ENCODE results near the gene EEF1AKMT1.

The EEF1AKMT1 gene

DNA sequence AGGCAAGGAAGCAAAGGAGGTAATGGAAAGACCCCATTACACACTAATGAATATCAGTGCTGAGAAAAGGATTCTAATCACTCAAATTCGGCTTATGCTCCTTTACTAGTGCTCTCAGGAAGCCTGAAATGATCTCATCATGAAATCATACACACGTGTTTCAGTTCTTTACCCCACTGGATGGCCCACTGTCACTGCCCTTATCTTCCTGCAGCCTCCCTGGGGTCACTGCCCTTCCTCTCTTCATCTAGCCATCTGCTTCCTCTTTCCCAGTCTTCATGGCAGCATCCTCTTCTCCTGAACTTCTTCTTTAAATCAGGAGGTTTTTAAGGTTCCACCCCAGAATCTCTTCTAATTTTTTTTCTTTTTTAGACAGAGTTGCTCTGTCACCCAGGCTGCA, 27.9 kb upstream of the EEF1AKMT1 start:
- TF ChIP-seq, protein P1, sequence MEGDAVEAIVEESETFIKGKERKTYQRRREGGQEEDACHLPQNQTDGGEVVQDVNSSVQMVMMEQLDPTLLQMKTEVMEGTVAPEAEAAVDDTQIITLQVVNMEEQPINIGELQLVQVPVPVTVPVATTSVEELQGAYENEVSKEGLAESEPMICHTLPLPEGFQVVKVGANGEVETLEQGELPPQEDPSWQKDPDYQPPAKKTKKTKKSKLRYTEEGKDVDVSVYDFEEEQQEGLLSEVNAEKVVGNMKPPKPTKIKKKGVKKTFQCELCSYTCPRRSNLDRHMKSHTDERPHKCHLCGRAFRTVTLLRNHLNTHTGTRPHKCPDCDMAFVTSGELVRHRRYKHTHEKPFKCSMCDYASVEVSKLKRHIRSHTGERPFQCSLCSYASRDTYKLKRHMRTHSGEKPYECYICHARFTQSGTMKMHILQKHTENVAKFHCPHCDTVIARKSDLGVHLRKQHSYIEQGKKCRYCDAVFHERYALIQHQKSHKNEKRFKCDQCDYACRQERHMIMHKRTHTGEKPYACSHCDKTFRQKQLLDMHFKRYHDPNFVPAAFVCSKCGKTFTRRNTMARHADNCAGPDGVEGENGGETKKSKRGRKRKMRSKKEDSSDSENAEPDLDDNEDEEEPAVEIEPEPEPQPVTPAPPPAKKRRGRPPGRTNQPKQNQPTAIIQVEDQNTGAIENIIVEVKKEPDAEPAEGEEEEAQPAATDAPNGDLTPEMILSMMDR (IDR thresholded peaks at IDR 0.05; ENCODE audit: insufficient read depth, low read length, poor library complexity, severe bottlenecking) = no peak
- Histone ChIP-seq H3K4me3 (replicated peaks; ENCODE audit: low read depth, low read length) (no peak overlapping the region), H3K36me3 (ENCODE audit: control insufficient read depth, insufficient read depth, low read length) (peaks cover 5% of the 10 kb centered on the region), H3K27me3 (replicated peaks; ENCODE audit: control insufficient read depth, insufficient read depth, low read length) (no peaks in the 10 kb centered on the region)
- DNase-seq (ENCODE audit: extremely low read depth, insufficient read length) = no peak

DNA sequence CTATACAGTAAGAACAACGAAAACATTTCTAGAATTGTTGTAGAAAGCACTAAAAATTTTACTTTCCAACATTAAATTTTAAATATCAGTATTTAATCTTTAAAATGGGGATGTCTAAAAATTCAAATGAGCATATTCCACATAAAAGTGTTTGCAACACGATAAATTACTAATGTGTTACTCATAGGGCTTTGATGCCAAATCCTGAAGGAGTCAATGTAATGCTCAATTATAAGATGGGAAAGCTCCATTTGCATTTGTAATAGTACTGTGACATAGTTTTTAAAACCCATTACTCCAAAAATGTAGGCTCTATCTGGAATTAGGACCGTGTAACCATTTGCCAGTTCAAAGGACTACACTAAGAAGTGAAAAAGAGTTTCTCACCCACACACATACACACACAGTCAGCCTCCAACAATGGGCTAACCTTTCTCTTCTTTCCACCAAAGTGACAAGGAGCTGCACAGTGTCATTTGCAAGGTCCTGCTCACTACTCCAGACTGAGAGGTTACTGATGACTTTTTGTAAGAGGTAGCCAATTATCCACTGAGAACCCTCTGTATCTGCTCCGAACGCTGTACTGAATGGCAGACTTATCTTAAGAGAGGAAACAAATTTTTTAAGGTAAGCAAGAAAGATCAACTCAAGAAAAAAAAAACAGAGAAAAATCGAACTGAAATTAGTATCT, 26.1 kb upstream of the EEF1AKMT1 start:
- no peaks in the 10 kb centered on the region for H3K27me3 ChIP-seq (replicated peaks; ENCODE audit: control insufficient read depth, insufficient read depth, low read length)
- peaks cover 10% of the 10 kb centered on the region for H3K36me3 ChIP-seq (ENCODE audit: control insufficient read depth, insufficient read depth, low read length)
- DNase-seq (ENCODE audit: extremely low read depth, insufficient read length) = no peak
- no peak overlapping the region for H3K4me3 ChIP-seq (replicated peaks; ENCODE audit: low read depth, low read length)
- TF ChIP-seq, protein P1 (IDR thresholded peaks at IDR 0.05; ENCODE audit: insufficient read depth, low read length, poor library complexity, severe bottlenecking) = no peak

- H3K36me3 ChIP-seq (ENCODE audit: control insufficient read depth, insufficient read depth, low read length) = peaks cover 10% of the 10 kb centered on the region
- no peak for DNase-seq (ENCODE audit: extremely low read depth, insufficient read length)
Measured at GRCh38 chr13:20798027-20798426, 24.3 kb upstream of the EEF1AKMT1 start.

GRCh38 chr13:20796791-20797508, 23.2 kb upstream of the EEF1AKMT1 start:
- H3K27me3 ChIP-seq (replicated peaks; ENCODE audit: control insufficient read depth, insufficient read depth, low read length) = no peaks in the 10 kb centered on the region
- no peak overlapping the region for H3K4me3 ChIP-seq (replicated peaks; ENCODE audit: low read depth, low read length)
- TF ChIP-seq, protein P1 (IDR thresholded peaks at IDR 0.05; ENCODE audit: insufficient read depth, low read length, poor library complexity, severe bottlenecking) = no peak
- H3K36me3 ChIP-seq (ENCODE audit: control insufficient read depth, insufficient read depth, low read length) = peaks cover 10% of the 10 kb centered on the region
- no peak for DNase-seq (ENCODE audit: extremely low read depth, insufficient read length)

More at GRCh38 chr13:20798027-20798426, 24.3 kb upstream of the EEF1AKMT1 start:
- Histone ChIP-seq H3K4me3 (replicated peaks; ENCODE audit: low read depth, low read length) (no peak overlapping the region), H3K27me3 (replicated peaks; ENCODE audit: control insufficient read depth, insufficient read depth, low read length) (no peaks in the 10 kb centered on the region)
- TF ChIP-seq, protein P1 (IDR thresholded peaks at IDR 0.05; ENCODE audit: insufficient read depth, low read length, poor library complexity, severe bottlenecking) = no peak

DNA sequence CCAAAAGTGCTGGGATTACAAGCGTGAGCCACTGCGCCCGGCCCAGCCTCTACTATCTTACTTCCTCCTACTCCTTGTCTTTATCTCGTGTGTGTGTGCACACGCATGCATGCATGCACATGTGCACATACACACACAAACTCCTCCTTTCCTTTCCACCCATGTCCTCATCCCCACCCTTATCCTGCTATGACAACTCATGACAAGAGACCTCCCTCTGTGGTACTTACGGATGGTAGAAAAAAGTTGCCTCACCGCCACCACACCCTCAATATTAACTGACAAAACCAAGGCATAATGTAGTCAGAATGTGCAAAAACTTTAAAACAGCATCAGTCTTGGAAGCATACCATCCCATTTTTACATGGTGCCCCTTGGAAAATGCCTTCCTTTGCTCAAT, 15.9 kb upstream of the EEF1AKMT1 start:
- H3K36me3 ChIP-seq (ENCODE audit: control insufficient read depth, insufficient read depth, low read length) = peaks cover 4% of the 10 kb centered on the region
- TF ChIP-seq, protein P1 (IDR thresholded peaks at IDR 0.05; ENCODE audit: insufficient read depth, low read length, poor library complexity, severe bottlenecking) = no peak

More for the DNA sequence above, 15.9 kb upstream of the EEF1AKMT1 start:
- no peak for DNase-seq (ENCODE audit: extremely low read depth, insufficient read length)
- no peaks in the 10 kb centered on the region for H3K27me3 ChIP-seq (replicated peaks; ENCODE audit: control insufficient read depth, insufficient read depth, low read length)
- H3K4me3 ChIP-seq (replicated peaks; ENCODE audit: low read depth, low read length) = no peak overlapping the region

All from GM06990 (cell line).